Esophagus squamous epithelium (tissue), 5 donors: ENCODE measurements around the gene TMEM163. TPM values are rescaled to one million over a fixed set of nuclear protein-coding genes. Genes with fewer than 3 reads are reported as not detected.

Experiments
- DNase-seq: peaks from one replicate; lab custom pipeline; 2025; lab: John Stamatoyannopoulos, UW
- H3K27ac ChIP-seq, 4 donors: fragments of 200-600 bp; sonication (generic); one replicate each; pipeline ENCODE4 v1.5.1; 2016 to 2019; ENCODE audit warnings: mild to moderate bottlenecking in 1 of 4
- H3K27me3 ChIP-seq, 4 donors: fragments of 200-600 bp; sonication (generic); 1 replicate in 3 of 4; 2 replicates in 1 of 4; pipeline versions ENCODE4 v1.5.1 to v1.6.0; 2017 to 2021; ENCODE audit warnings: antibody characterized with exemption in 1 of 4
- H3K36me3 ChIP-seq, 3 donors: fragments of 200-600 bp; sonication (generic); one replicate each; pipeline ENCODE4 v1.5.1; 2016 to 2019
- H3K4me1 ChIP-seq, 3 donors: fragments of 200-600 bp; sonication (generic); one replicate each; pipeline ENCODE4 v1.5.1; 2017 to 2019
- H3K4me3 ChIP-seq, 4 donors: fragments of 200-600 bp; sonication (generic); 1 replicate in 3 of 4; 2 replicates in 1 of 4; pipeline ENCODE4 v1.5.1; 2016 to 2019; ENCODE audit warnings: mild to moderate bottlenecking in 2 of 4, moderate library complexity in 1 of 4
- H3K9me3 ChIP-seq, 3 donors: fragments of 200-600 bp; sonication (generic); one replicate each; pipeline ENCODE4 v1.5.1; 2016 to 2019
- CTCF ChIP-seq, 6 experiments: fragments of 450-650 bp in 4 of 6; fragments of 200-600 bp in 2 of 6; sonication (generic) in 2 of 6; IDR thresholded peaks; one replicate each; pipeline ENCODE4 v1.5.1; 2016 to 2019; ENCODE audit warnings: antibody characterized with exemption in 6 of 6, mild to moderate bottlenecking in 4 of 6, moderate library complexity in 4 of 6
- POLR2A ChIP-seq, 4 donors: fragments of 450-650 bp; IDR thresholded peaks; one replicate each; pipeline ENCODE4 v1.6.1; 2017; ENCODE audit warnings: antibody characterized with exemption in 4 of 4, mild to moderate bottlenecking in 4 of 4, moderate library complexity in 3 of 4
- WGBS, 2 donors: methylation state at CpG; one replicate each; pipeline ENCODE4 v1.1.5; 2018; 5-methylcytosine and 5-hydroxymethylcytosine counted together
- intact Hi-C: fragments of 100-400 bp; cut with DNase I; formaldehyde crosslinking; loops from one replicate; pipeline ENCODE4 v1.15.0; 2022
- total RNA-seq, 4 donors: library from RNA; depleted of rRNA; stranded (reverse); fragments of >200 nt; gene quantifications; one replicate each; pipeline ENCODE4 v1.1.0, GENCODE V29; 2016
- donor health status: DM: yes; HTN: yes; CAD: no.

Gene TMEM163
- total RNA-seq, 4 donors from 2014 or later: 0.09 to 0.19 (median 0.12) TPM; not detected in 1

DNA sequence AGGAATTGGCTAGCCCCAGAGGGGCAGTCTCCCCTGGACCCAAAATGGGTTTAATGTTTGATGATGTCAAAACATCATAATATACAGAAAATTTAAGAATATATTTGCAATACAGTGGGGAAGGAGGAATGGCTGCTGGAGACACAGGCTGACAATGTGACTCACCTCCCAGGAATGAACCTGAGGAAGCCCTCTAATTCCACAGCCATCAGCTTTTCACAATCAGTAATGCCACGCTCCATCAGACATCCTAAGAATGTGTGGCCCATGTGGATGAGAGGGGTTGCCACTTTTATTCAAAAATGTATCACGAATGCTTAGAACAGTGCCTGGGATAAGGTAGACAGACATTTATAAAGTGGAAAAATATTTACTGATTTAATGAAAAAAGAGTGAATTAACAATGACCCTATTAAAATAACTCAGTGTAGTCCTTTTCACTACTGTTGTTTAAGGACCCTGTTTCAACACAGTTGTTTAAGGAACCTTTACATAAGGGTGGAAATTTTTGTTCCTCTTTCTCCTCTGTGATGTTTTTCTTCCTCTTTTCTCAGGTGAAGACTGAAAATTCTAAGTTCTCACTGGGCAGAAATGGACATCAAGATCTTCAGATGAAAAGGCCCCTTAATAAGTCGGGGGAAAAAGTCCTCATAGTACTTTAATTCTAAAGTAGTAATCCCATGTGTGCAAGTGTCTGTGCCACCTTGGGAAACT lies 17.5 kb upstream of the TMEM163 start:
- Histone ChIP-seq H3K4me1 (no peaks in the 10 kb centered on the region), H3K9me3 (no peaks in the 10 kb centered on the region), H3K4me3 (no peak overlapping the region), H3K27me3 (peaks cover 0 to 21% (median 0%) of the 10 kb centered on the region in 4 donors), H3K36me3 (no peaks in the 10 kb centered on the region), H3K27ac (no peak overlapping the region)
- TF ChIP-seq POLR2A (IDR thresholded peaks at IDR 0.05) (no peak), CTCF (IDR thresholded peaks at IDR 0.05) (no peak)
- intact Hi-C loops: no loop called here
- DNase-seq: no peak
- 45 to 63% methylated on average over 3 of the region's 3 CpGs for WGBS, 2 donors

GRCh38 chr2:134728163-134728562 lies 9.4 kb upstream of the TMEM163 start:
- DNase-seq: no peak
- intact Hi-C loops: no loop called here
- no peak for TF ChIP-seq POLR2A (IDR thresholded peaks at IDR 0.05)
- no peak for TF ChIP-seq CTCF (IDR thresholded peaks at IDR 0.05)
- Histone ChIP-seq H3K27ac (no peak overlapping the region), H3K4me3 (no peak overlapping the region), H3K9me3 (no peaks in the 10 kb centered on the region), H3K36me3 (no peaks in the 10 kb centered on the region), H3K4me1 (no peaks in the 10 kb centered on the region), H3K27me3 (peaks cover 0 to 18% (median 0%) of the 10 kb centered on the region in 4 donors)
- WGBS, 2 donors: 80 to 88% methylated on average over 3 of the region's 3 CpGs

DNA sequence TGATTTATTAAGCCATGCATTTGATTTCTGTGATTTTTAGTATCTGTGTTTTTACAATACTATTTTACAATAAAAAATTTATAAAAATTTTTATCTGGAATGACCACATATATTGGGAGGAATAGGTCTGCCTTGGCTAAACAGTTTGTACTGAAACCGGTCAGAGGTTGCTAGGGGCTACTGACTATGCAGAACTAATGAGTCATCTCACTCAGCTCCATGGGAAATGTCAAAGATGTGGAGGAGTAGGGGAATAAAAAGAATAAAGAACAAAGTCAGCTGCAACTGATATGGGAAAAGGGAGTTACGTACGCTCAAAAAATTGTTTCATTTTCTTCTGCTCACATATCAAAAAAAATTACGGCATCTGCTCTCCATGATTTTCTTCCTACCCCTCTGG lies 8.6 kb upstream of the TMEM163 start:
- no peak for DNase-seq
- Histone ChIP-seq H3K4me3 (no peak overlapping the region), H3K9me3 (no peaks in the 10 kb centered on the region), H3K27ac (no peak overlapping the region), H3K4me1 (no peaks in the 10 kb centered on the region), H3K36me3 (no peaks in the 10 kb centered on the region), H3K27me3 (peaks cover 0 to 25% (median 0%) of the 10 kb centered on the region in 4 donors)
- TF ChIP-seq CTCF (IDR thresholded peaks at IDR 0.05) (no peak), POLR2A (IDR thresholded peaks at IDR 0.05) (no peak)
- WGBS, 2 donors: 60 to 79% methylated on average over 4 of the region's 4 CpGs
- intact Hi-C loops: no loop called here

DNA sequence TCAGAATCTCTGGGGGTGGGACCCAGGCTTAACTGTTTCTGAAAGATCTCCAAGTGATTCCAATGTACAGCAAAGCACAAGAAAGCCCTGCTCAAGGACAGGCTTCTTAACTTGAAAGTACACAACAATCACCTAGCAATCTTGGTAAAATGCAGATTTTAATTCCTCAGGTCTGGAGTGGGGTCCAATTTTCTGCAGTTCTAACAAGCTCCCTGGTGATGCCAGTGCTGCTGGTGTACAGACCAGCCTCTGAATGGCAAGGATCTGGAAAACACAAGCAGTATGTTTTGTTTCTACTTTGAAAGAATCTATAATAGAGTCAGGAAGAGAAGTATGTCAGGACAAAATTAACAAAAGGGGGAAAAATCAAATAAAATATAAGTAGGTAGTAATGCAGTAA lies 7.8 kb upstream of the TMEM163 start:
- Histone ChIP-seq H3K9me3 (no peaks in the 10 kb centered on the region), H3K36me3 (no peaks in the 10 kb centered on the region), H3K4me3 (no peak overlapping the region), H3K4me1 (no peaks in the 10 kb centered on the region), H3K27me3 (peaks cover 0 to 33% (median 0%) of the 10 kb centered on the region in 4 donors), H3K27ac (no peak overlapping the region)
- intact Hi-C loops: no loop called here
- no peak for DNase-seq
- TF ChIP-seq CTCF (IDR thresholded peaks at IDR 0.05): no peak
- no peak for TF ChIP-seq POLR2A (IDR thresholded peaks at IDR 0.05)

DNA sequence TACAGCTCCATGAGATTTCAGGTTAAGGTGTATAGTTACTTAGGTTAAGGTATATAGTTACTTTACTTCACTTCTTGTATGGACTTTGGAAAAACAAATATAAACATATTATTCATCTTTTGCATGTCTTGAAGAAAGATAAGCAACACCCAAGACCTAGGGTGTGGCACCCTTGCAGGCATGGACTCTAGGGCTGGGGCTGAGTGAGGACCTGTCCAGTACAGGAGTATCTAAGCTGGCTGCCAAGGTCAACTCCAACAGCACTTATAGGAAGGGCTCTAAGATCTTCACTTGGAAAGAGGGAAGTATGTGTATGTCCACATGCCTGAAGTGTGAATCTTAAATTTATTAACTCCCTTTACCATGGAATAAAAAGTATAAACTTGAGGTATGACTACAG lies 7.1 kb upstream of the TMEM163 start:
- Histone ChIP-seq H3K27ac (no peak overlapping the region), H3K4me1 (no peaks in the 10 kb centered on the region), H3K36me3 (no peaks in the 10 kb centered on the region), H3K9me3 (no peaks in the 10 kb centered on the region), H3K27me3 (peaks cover 0 to 41% (median 0%) of the 10 kb centered on the region in 4 donors), H3K4me3 (no peak overlapping the region)
- TF ChIP-seq POLR2A (IDR thresholded peaks at IDR 0.05) (no peak), CTCF (IDR thresholded peaks at IDR 0.05) (no peak)
- no peak for DNase-seq
- intact Hi-C loops: no loop called here
